GM11168 (cell line): ENCODE measurements around the gene APEH.
"Not testable (repeated sequence)": the region's sequence is repeated elsewhere in the genome, so short reads cannot be mapped to it uniquely, and the experiment has no call there.

ENCODE experiments used
- in situ Hi-C: fragments of 300-500 bp; cut with MboI; formaldehyde crosslinking; loops from one replicate; pipeline ENCODE4 v1.12.0; 2022; ENCODE audit warnings: low sequenced_read_pairs; ENCODE audit not compliant: unreplicated experiment

Gene APEH

GRCh38 chr3:49688338-49689045 is 14.3 kb downstream of the APEH start:
- in situ Hi-C loops, result not testable (repeated sequence)

GRCh38 chr3:49689046-49689907 is 15.1 kb downstream of the APEH start, which contains the start of the genes MST1 and RNF123:
Gene MST1 (minus strand): TSS chr3:49689474. CDS start chr3:49688691, 783 bp downstream.
Gene RNF123 (plus strand): TSS chr3:49689557. CDS start chr3:49691166, 1,609 bp downstream.
- in situ Hi-C loops, result no loop called here

- in situ Hi-C loops, result not testable (repeated sequence)
Measured at GRCh38 chr3:49689908-49690624, 15.9 kb downstream of the APEH start.

GRCh38 chr3:49690856-49691255 is 16.7 kb downstream of the APEH start:
- in situ Hi-C loops, result not testable (repeated sequence)

GRCh38 chr3:49691481-49691880 is 17.3 kb downstream of the APEH start:
- in situ Hi-C loops, result not testable (repeated sequence)

- in situ Hi-C loops, result not testable (repeated sequence)
Measured at GRCh38 chr3:49694409-49695070, 20.4 kb downstream of the APEH start.

- in situ Hi-C loops, result not testable (repeated sequence)
Measured at GRCh38 chr3:49695350-49696015, 21.3 kb downstream of the APEH start.

- in situ Hi-C loops, result no loop called here
Measured at GRCh38 chr3:49699281-49699979, 25.3 kb downstream of the APEH start.

GRCh38 chr3:49700014-49700413 is 25.9 kb downstream of the APEH start:
- in situ Hi-C loops, result no loop called here

GRCh38 chr3:49700453-49701128 is 26.4 kb downstream of the APEH start:
- in situ Hi-C loops, result no loop called here

GRCh38 chr3:49701388-49702077 is 27.4 kb downstream of the APEH start:
- in situ Hi-C loops, result no loop called here

GRCh38 chr3:49702672-49703071 is 28.5 kb downstream of the APEH start:
- in situ Hi-C loops, result no loop called here

- in situ Hi-C loops, result no loop called here
Measured at GRCh38 chr3:49703443-49703927, 29.3 kb downstream of the APEH start.

- in situ Hi-C loops, result no loop called here
Measured at GRCh38 chr3:49703956-49704355, 29.8 kb downstream of the APEH start.

- in situ Hi-C loops, result no loop called here
Measured at GRCh38 chr3:49704629-49705028, 30.5 kb downstream of the APEH start.

- in situ Hi-C loops, result no loop called here
Measured at GRCh38 chr3:49705390-49705960, 31.3 kb downstream of the APEH start.

GRCh38 chr3:49706456-49707112 is 32.4 kb downstream of the APEH start:
- in situ Hi-C loops, result no loop called here
